ENCODE data around the gene CNPPD1.
A peak's percentile ranks its signal among the peaks of the same experiment; 100 is the strongest.

The CNPPD1 gene

GRCh38 chr2:219197388-219197787 lies 20.7 kb upstream of the CNPPD1 start:
- no peak overlapping the region for H3K27ac ChIP-seq
- 0 out of 22 replicates have a peak, but pooled peaks cover 0 to 4% (median 0%) of the 10 kb centered on the region in 11 experiments for H3K9me3 ChIP-seq (replicated peaks in 1 of 11)
- H3K27me3 ChIP-seq, result no peaks in the 10 kb centered on the region
- H3K4me1 ChIP-seq, result no peaks in the 10 kb centered on the region; a peak in 1 of 20 replicates
- no peak overlapping the region for H3K9ac ChIP-seq
- no peaks in the 10 kb centered on the region for H4K20me1 ChIP-seq
- no peak for TF ChIP-seq Cebpa-rat (IDR thresholded peaks at IDR 0.05)
- no peak overlapping the region for H3K4me3 ChIP-seq
- no peak overlapping the region for H3K4me2 ChIP-seq
- H3K36me3 ChIP-seq, result no peaks in the 10 kb centered on the region

GRCh38 chr2:219186754-219187456 lies 10.2 kb upstream of the CNPPD1 start:
- Histone ChIP-seq H3K27me3 (no peaks in the 10 kb centered on the region), H3K9me3 (replicated peaks in 1 of 11) (no peaks in the 10 kb centered on the region), H3K4me2 (no peak overlapping the region), H3K9ac (no peak overlapping the region), H3K27ac (no peak overlapping the region), H3K4me1 (peaks cover 7 to 19% (median 14%) of the 10 kb centered on the region in 10 experiments), H4K20me1 (peaks cover 0 to 25% (median 15%) of the 10 kb centered on the region in 11 experiments; a peak in 12 of 22 replicates), H3K36me3 (peaks cover 29 to 43% (median 39%) of the 10 kb centered on the region in 11 experiments), H3K4me3 (no peak overlapping the region)
- no peak for TF ChIP-seq Cebpa-rat (IDR thresholded peaks at IDR 0.05)

- no peak overlapping the region for H3K9ac ChIP-seq
- H4K20me1 ChIP-seq, result peaks cover 22 to 53% (median 43%) of the 10 kb centered on the region in 11 experiments; a peak in 17 of 22 replicates
- peaks cover 54 to 69% (median 65%) of the 10 kb centered on the region in 11 experiments for H3K36me3 ChIP-seq
- peaks cover 34 to 47% (median 42%) of the 10 kb centered on the region in 10 experiments for H3K4me1 ChIP-seq
- H3K27ac ChIP-seq, result no peak overlapping the region
- H3K4me3 ChIP-seq, result no peak overlapping the region
- no peaks in the 10 kb centered on the region for H3K27me3 ChIP-seq
- H3K9me3 ChIP-seq (replicated peaks in 1 of 11), result no peaks in the 10 kb centered on the region
- H3K4me2 ChIP-seq, result no peak overlapping the region
- no peak for TF ChIP-seq Cebpa-rat (IDR thresholded peaks at IDR 0.05)
These were observed 7.4 kb upstream of the CNPPD1 start for GRCh38 chr2:219184121-219184520.

- H4K20me1 ChIP-seq, result peaks cover 28 to 58% (median 47%) of the 10 kb centered on the region in 11 experiments; a peak in 17 of 22 replicates
- no peak overlapping the region for H3K27ac ChIP-seq
- H3K4me1 ChIP-seq, result peaks cover 39 to 49% (median 45%) of the 10 kb centered on the region in 10 experiments
- TF ChIP-seq Cebpa-rat (IDR thresholded peaks at IDR 0.05), result no peak
- H3K27me3 ChIP-seq, result no peaks in the 10 kb centered on the region
- H3K36me3 ChIP-seq, result peaks cover 54 to 69% (median 65%) of the 10 kb centered on the region in 11 experiments
- H3K4me3 ChIP-seq, result no peak overlapping the region
- no peaks in the 10 kb centered on the region for H3K9me3 ChIP-seq (replicated peaks in 1 of 11)
- peak overlapping the region in 5 of 11 experiments; percentile 65 to 100 (median 91); a peak in 8 of 22 replicates for H3K4me2 ChIP-seq
- 0 out of 22 replicates have a peak overlapping the region, but pooled peaks of 3 of the 11 experiments have one; percentile 0 to 33 (median 26) for H3K9ac ChIP-seq
These were observed 6.5 kb upstream of the CNPPD1 start for GRCh38 chr2:219183151-219183772.

GRCh38 chr2:219182331-219183150 lies 5.8 kb upstream of the CNPPD1 start:
- H3K4me1 ChIP-seq, result peaks cover 40 to 49% (median 45%) of the 10 kb centered on the region in 10 experiments
- H3K27ac ChIP-seq, result peak overlapping the region in 8 of 11 experiments; percentile 12 to 54 (median 32); a peak in 9 of 22 replicates
- no peaks in the 10 kb centered on the region for H3K27me3 ChIP-seq
- H3K4me2 ChIP-seq, result peak overlapping the region; percentile 14 to 100 (median 45); a peak in 20 of 22 replicates
- H4K20me1 ChIP-seq, result peaks cover 28 to 58% (median 47%) of the 10 kb centered on the region in 11 experiments; a peak in 17 of 22 replicates
- no peak for TF ChIP-seq Cebpa-rat (IDR thresholded peaks at IDR 0.05)
- H3K36me3 ChIP-seq, result peaks cover 54 to 69% (median 65%) of the 10 kb centered on the region in 11 experiments
- no peaks in the 10 kb centered on the region for H3K9me3 ChIP-seq (replicated peaks in 1 of 11)
- peak overlapping the region in 10 of 11 experiments; percentile 4 to 65 (median 39); a peak in 11 of 22 replicates for H3K9ac ChIP-seq
- H3K4me3 ChIP-seq, result peak overlapping the region in 3 of 10 experiments; percentile 25 to 37 (median 30); a peak in 4 of 20 replicates

DNA sequence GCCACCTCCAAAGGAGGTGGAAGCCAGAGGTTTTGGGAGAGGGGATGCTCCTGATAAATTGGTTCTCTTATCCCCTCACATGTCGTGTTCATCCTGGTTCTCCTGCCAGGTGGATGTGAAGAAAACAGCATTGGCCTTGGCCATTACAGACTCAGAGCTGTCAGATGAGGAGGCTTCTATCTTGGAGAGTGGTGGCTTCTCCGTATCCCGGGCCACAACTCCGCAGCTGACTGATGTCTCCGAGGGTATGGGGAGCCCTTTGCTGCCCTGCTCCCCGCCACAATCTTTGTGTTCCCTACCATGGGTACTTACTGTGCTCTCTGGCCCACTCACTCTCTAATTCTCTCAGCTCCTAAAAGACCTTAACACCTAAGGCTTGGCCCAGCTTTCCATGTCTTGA lies 4.8 kb upstream of the CNPPD1 start:
- Histone ChIP-seq H3K27me3 (no peaks in the 10 kb centered on the region), H3K9me3 (replicated peaks in 1 of 11) (no peaks in the 10 kb centered on the region), H3K4me3 (peak overlapping the region in 1 of 10 experiments; percentile 37; a peak in 1 of 20 replicates), H4K20me1 (peaks cover 28 to 58% (median 47%) of the 10 kb centered on the region in 11 experiments; a peak in 17 of 22 replicates), H3K4me2 (peak overlapping the region; percentile 14 to 100 (median 45); a peak in 20 of 22 replicates), H3K4me1 (peaks cover 40 to 52% (median 48%) of the 10 kb centered on the region in 10 experiments), H3K27ac (peak overlapping the region in 7 of 11 experiments; percentile 12 to 54 (median 27); a peak in 7 of 22 replicates), H3K9ac (peak overlapping the region in 10 of 11 experiments; percentile 4 to 65 (median 42); a peak in 11 of 22 replicates), H3K36me3 (peaks cover 54 to 69% (median 65%) of the 10 kb centered on the region in 11 experiments)
- TF ChIP-seq Cebpa-rat (IDR thresholded peaks at IDR 0.05), result no peak

DNA sequence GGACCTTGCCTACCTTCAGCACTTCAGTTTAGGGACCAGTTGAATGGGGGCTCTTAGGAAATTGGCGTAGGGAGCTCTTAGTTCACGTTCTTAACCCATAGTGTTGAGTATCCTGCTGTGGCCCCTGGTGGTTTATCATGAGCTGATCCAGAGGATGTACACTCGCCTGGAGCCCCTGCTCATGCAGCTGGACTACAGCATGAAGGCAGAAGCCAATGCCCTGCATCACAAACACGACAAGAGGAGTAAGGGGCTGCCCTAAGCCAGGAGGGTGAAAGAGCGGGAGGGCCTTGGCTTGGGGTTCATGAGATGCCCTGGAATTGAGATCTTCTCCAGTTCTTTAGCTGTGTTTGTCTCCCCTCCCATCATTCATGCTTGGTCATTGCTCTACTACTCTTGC lies 4.2 kb upstream of the CNPPD1 start:
- Histone ChIP-seq H3K27me3 (no peaks in the 10 kb centered on the region), H3K27ac (no peak overlapping the region), H3K4me2 (peak overlapping the region in 8 of 11 experiments; percentile 4 to 100 (median 72); a peak in 14 of 22 replicates), H4K20me1 (peaks cover 28 to 59% (median 48%) of the 10 kb centered on the region in 11 experiments; a peak in 17 of 22 replicates), H3K4me1 (peaks cover 40 to 54% (median 49%) of the 10 kb centered on the region in 10 experiments), H3K9ac (peak overlapping the region in 4 of 11 experiments; percentile 5 to 55 (median 34); a peak in 2 of 22 replicates), H3K36me3 (peaks cover 54 to 67% (median 64%) of the 10 kb centered on the region in 11 experiments), H3K4me3 (no peak overlapping the region), H3K9me3 (replicated peaks in 1 of 11) (no peaks in the 10 kb centered on the region)
- TF ChIP-seq Cebpa-rat (IDR thresholded peaks at IDR 0.05), result no peak

Data from BLaER1 treated with 17β-estradiol and CSF1 and Interleukin-3, amounts not matched to agents 10 nM and 100 nM (cell line).